ENCODE measurements around the gene ANKRD13A. TPM values are rescaled to one million over a fixed set of nuclear protein-coding genes. Genes with fewer than 3 reads are reported as not detected.

The ANKRD13A gene
- total RNA-seq (48.6 TPM), polyA plus RNA-seq (ENCODE audit: insufficient read depth in 1 of 8, insufficient read length in 8 of 8, low replicate concordance in 1 of 8) (10 to 100 TPM; 34.5 to 56.2 (median 39.9) TPM)
- long read RNA-seq, donor 1, full-length matches to known transcripts = 1 of 18 reads
- long read RNA-seq, donor 1, partial matches to known transcripts = 17 of 18 reads
- long read RNA-seq, donor 1, other reads (novel, unspliced or antisense) = 0 of 18 reads
- long read RNA-seq, donor 2 = 0 reads
- long read RNA-seq, donor 3, full-length matches to known transcripts = 3 of 10 reads
- long read RNA-seq, donor 3, partial matches to known transcripts = 7 of 10 reads
- long read RNA-seq, donor 3, other reads (novel, unspliced or antisense) = 0 of 10 reads
- long read RNA-seq, donor 4, full-length matches to known transcripts = 3 of 3 reads
- long read RNA-seq, donor 4, partial matches to known transcripts = 0 of 3 reads
- long read RNA-seq, donor 4, other reads (novel, unspliced or antisense) = 0 of 3 reads
- long read RNA-seq, donor 5, full-length matches to known transcripts = 6 of 12 reads
- long read RNA-seq, donor 5, partial matches to known transcripts = 6 of 12 reads
- long read RNA-seq, donor 5, other reads (novel, unspliced or antisense) = 0 of 12 reads
- long read RNA-seq, donor 6, full-length matches to known transcripts = 8 of 8 reads
- long read RNA-seq, donor 6, partial matches to known transcripts = 0 of 8 reads
- long read RNA-seq, donor 6, other reads (novel, unspliced or antisense) = 0 of 8 reads
- long read RNA-seq, donor 7, full-length matches to known transcripts = 3 of 3 reads
- long read RNA-seq, donor 7, partial matches to known transcripts = 0 of 3 reads
- long read RNA-seq, donor 7, other reads (novel, unspliced or antisense) = 0 of 3 reads
- long read RNA-seq, donor 8, full-length matches to known transcripts = 7 of 31 reads
- long read RNA-seq, donor 8, partial matches to known transcripts = 24 of 31 reads
- long read RNA-seq, donor 8, other reads (novel, unspliced or antisense) = 0 of 31 reads
- long read RNA-seq, donor 9, full-length matches to known transcripts = 4 of 18 reads
- long read RNA-seq, donor 9, partial matches to known transcripts = 0 of 18 reads
- long read RNA-seq, donor 9, other reads (novel, unspliced or antisense) = 14 of 18 reads
- long read RNA-seq, donor 10, full-length matches to known transcripts = 8 of 34 reads
- long read RNA-seq, donor 10, partial matches to known transcripts = 15 of 34 reads
- long read RNA-seq, donor 10, other reads (novel, unspliced or antisense) = 11 of 34 reads
- long read RNA-seq, donor 11, full-length matches to known transcripts = 6 of 29 reads
- long read RNA-seq, donor 11, partial matches to known transcripts = 0 of 29 reads
- long read RNA-seq, donor 11, other reads (novel, unspliced or antisense) = 23 of 29 reads

DNA sequence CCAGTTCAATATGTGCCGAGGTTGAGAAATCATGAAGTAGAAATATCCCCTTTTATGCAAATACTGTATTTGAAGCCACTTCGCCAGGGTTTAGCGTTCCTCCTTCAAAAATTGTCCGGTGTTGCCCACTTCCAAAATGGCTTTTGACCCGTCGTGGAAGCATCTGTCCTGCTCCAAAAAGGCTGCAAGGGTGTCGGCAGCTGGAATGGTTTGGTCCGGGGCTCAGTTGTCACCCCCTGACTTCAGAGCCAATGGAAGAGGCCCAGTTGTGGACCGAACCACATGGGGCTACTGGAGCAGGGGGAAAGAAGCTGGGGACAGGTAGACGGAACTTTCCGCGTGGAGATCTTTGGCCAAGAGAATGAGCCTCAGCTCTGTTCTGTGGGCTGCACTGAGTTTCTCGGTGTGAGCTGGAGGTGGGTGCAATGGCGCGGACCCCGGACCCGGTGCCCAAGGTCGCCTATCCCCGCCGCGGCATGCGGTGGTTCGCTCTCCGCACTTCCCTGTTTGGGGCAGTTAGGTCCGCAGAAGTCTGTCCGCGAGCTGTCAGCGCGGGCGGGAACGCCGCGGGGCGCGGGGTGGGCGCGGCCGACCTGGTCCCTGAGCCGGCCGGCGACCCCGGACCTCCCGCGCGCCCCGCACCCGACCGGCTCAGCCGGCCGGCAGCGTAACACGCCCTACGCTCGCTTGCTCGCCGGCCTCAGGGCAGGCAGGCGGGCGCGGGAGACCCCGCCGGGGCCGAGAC is at the start of gene ANKRD13A:
Gene ANKRD13A, plus strand, starts transcription at position 527 of the 745 bp plus-strand sequence. CDS start 259 bp downstream, outside the sequence.
- H3K4me1 ChIP-seq (ENCODE audit: control insufficient read depth, insufficient read depth, low read length) = peaks cover 25% of the 10 kb centered on the region
- peak within 1 kb of the TSS; percentile 70 for H3K27ac ChIP-seq (ENCODE audit: low read length)
- peaks cover 11% of the 10 kb centered on the region for H3K36me3 ChIP-seq (ENCODE audit: control insufficient read depth, insufficient read depth, low read length)
- under 1% methylated on average over 60 of the region's 62 CpGs for WGBS (ENCODE audit: insufficient coverage)
- peak within 1 kb of the TSS; percentile 70 for H3K4me3 ChIP-seq (ENCODE audit: low read length)
- no peaks in the 10 kb centered on the region for H3K9me3 ChIP-seq (replicated peaks; ENCODE audit: control insufficient read depth, low read depth, low read length)
- DNase-seq = peak; percentile 98
- H3K27me3 ChIP-seq (ENCODE audit: control insufficient read depth, insufficient read depth, low read length) = no peaks in the 10 kb centered on the region

DNA sequence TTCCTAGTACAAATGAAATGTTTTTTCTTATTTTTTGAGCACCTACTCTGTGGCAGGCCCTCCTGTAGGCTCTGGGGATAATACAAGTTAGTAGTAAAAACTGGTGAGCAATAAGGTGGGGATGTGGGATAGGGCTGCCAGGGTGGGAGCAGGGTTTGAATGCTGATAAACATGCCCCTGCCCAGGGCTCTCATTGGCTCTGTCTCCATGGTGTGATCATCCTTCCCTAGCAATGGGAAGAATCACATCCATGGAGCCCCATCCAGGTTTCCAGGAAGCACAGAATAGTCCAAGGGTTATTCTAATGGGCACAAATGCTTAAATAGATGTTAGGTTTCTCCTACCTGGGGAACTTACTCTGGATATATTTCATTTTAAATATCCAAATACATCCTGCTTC is 48.6 kb upstream of the ANKRD13A start:
- no peaks in the 10 kb centered on the region for H3K27me3 ChIP-seq (ENCODE audit: control insufficient read depth, insufficient read depth, low read length)
- peaks cover 45% of the 10 kb centered on the region for H3K36me3 ChIP-seq (ENCODE audit: control insufficient read depth, insufficient read depth, low read length)
- no peak overlapping the region for H3K4me3 ChIP-seq (ENCODE audit: low read length)
- DNase-seq = no peak
- no peaks in the 10 kb centered on the region for H3K9me3 ChIP-seq (replicated peaks; ENCODE audit: control insufficient read depth, low read depth, low read length)
- peaks cover 48% of the 10 kb centered on the region for H3K4me1 ChIP-seq (ENCODE audit: control insufficient read depth, insufficient read depth, low read length)
- H3K27ac ChIP-seq (ENCODE audit: low read length) = no peak overlapping the region

DNA sequence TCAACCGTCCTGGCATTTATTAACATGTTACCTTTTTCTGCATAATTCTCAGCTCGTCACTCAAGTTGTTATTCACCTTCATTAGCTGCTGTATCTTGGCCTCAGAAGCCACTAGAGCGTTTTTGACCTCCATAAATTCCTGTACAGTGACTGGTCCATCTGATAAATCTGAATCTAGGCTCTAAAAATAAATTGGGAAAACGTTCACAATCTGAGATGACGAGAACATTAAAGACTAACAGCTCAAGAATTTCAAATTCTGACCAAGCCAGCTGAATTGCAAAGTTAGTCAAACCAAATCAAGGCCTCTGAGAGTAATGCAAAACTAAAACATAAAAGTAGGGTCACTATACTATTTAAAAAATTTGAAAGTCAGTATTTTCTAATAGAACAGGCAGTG is 48.1 kb upstream of the ANKRD13A start:
- H3K27me3 ChIP-seq (ENCODE audit: control insufficient read depth, insufficient read depth, low read length) = no peaks in the 10 kb centered on the region
- no peak for DNase-seq
- peak overlapping the region; percentile 57 for H3K27ac ChIP-seq (ENCODE audit: low read length)
- H3K4me1 ChIP-seq (ENCODE audit: control insufficient read depth, insufficient read depth, low read length) = peaks cover 44% of the 10 kb centered on the region
- peaks cover 48% of the 10 kb centered on the region for H3K36me3 ChIP-seq (ENCODE audit: control insufficient read depth, insufficient read depth, low read length)
- no peak overlapping the region for H3K4me3 ChIP-seq (ENCODE audit: low read length)
- no peaks in the 10 kb centered on the region for H3K9me3 ChIP-seq (replicated peaks; ENCODE audit: control insufficient read depth, low read depth, low read length)
- 100% methylated on average over 1 of the region's 5 CpGs for WGBS (ENCODE audit: insufficient coverage)

DNA sequence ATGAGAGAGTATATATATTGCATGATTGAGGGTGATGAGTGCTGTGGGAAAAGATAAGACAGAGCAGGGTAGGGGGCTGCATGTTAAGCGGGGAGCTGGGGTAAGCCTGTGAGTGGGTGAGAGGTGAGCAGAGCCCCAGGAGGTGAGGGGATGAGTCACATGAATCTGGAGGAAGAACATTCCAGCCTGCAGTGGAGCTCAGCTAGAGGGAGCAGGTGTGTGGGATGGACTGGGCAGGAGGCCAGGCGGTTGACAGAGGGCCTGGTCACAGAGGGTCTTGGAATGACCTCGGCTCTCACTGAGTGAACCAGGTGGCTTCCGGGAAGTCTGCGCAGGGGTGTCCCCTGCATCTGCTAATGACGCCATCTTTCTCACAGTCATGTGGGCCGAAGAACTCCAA is 47.5 kb upstream of the ANKRD13A start:
- DNase-seq = peak; percentile 76
- WGBS (ENCODE audit: insufficient coverage) = 25% methylated on average over 5 of the region's 7 CpGs
- peaks cover 50% of the 10 kb centered on the region for H3K36me3 ChIP-seq (ENCODE audit: control insufficient read depth, insufficient read depth, low read length)

DNA sequence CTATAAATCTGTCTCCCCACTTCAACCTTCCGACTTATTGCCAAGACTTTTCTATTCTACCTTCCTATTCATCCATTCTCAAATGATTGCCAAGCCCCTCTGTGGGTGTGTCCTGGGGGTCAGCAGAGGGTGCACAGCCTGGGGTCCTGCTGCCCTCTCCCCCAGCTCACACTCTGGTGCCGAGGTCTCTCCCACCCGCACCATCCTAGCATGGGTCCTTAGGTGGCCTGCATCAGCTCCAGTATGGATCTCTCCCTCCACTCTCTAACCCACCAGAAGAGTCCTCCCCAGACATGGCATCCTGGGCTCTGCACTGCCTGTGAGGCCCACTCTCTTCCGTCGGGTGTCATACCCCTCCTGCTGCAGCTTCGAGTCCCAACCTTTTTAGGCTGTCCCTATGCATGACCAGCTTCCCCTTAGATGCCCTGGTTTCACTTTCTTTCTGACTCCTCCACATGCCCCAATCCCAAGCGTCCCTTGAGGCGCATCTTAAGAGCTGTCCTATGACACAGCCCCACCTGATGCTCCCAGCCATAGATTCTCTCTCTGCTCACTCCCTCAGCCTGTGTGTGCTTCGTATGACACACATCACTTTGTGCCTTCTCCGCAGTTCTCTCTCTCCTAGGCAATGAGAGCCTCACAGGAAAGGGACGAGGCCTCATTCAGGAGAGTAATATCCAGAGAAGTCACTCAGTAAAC is 46.9 kb upstream of the ANKRD13A start:
- 81% methylated on average over 9 of the region's 11 CpGs for WGBS (ENCODE audit: insufficient coverage)
- Histone ChIP-seq H3K9me3 (replicated peaks; ENCODE audit: control insufficient read depth, low read depth, low read length) (no peaks in the 10 kb centered on the region), H3K4me3 (ENCODE audit: low read length) (no peak overlapping the region), H3K36me3 (ENCODE audit: control insufficient read depth, insufficient read depth, low read length) (peaks cover 49% of the 10 kb centered on the region), H3K27me3 (ENCODE audit: control insufficient read depth, insufficient read depth, low read length) (no peaks in the 10 kb centered on the region), H3K4me1 (ENCODE audit: control insufficient read depth, insufficient read depth, low read length) (peaks cover 35% of the 10 kb centered on the region), H3K27ac (ENCODE audit: low read length) (peak overlapping the region; percentile 31)
- peak; percentile 48 for DNase-seq

More for the DNA sequence above, 47.5 kb upstream of the ANKRD13A start:
- peaks cover 41% of the 10 kb centered on the region for H3K4me1 ChIP-seq (ENCODE audit: control insufficient read depth, insufficient read depth, low read length)
- no peaks in the 10 kb centered on the region for H3K9me3 ChIP-seq (replicated peaks; ENCODE audit: control insufficient read depth, low read depth, low read length)
- no peaks in the 10 kb centered on the region for H3K27me3 ChIP-seq (ENCODE audit: control insufficient read depth, insufficient read depth, low read length)
- H3K4me3 ChIP-seq (ENCODE audit: low read length) = no peak overlapping the region
- peak overlapping the region; percentile 57 for H3K27ac ChIP-seq (ENCODE audit: low read length)

DNA sequence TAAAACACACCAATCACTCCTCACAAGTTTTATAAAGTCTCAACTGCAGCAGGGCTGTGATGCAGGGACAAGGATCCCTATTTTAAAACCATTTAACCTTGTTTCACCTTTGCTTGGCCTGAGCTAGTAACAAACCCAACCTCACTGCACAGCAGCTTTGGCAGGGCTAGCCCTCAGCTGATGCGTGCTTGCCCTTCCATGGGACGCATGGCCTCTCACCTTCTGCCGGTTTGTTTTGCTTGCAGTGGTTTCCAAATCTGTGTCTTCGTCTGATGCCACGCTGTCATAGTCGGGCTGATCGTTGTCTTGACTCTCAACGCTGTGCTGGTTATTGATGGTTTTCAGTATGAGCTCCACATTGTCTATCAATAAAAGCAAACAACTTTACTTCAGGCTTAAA is 46.4 kb upstream of the ANKRD13A start:
- DNase-seq = no peak
- no peak overlapping the region for H3K27ac ChIP-seq (ENCODE audit: low read length)
- WGBS (ENCODE audit: insufficient coverage) = 100% methylated on average over 3 of the region's 8 CpGs
- no peaks in the 10 kb centered on the region for H3K27me3 ChIP-seq (ENCODE audit: control insufficient read depth, insufficient read depth, low read length)
- H3K36me3 ChIP-seq (ENCODE audit: control insufficient read depth, insufficient read depth, low read length) = peaks cover 49% of the 10 kb centered on the region
- no peaks in the 10 kb centered on the region for H3K9me3 ChIP-seq (replicated peaks; ENCODE audit: control insufficient read depth, low read depth, low read length)
- H3K4me1 ChIP-seq (ENCODE audit: control insufficient read depth, insufficient read depth, low read length) = peaks cover 31% of the 10 kb centered on the region
- no peak overlapping the region for H3K4me3 ChIP-seq (ENCODE audit: low read length)

DNA sequence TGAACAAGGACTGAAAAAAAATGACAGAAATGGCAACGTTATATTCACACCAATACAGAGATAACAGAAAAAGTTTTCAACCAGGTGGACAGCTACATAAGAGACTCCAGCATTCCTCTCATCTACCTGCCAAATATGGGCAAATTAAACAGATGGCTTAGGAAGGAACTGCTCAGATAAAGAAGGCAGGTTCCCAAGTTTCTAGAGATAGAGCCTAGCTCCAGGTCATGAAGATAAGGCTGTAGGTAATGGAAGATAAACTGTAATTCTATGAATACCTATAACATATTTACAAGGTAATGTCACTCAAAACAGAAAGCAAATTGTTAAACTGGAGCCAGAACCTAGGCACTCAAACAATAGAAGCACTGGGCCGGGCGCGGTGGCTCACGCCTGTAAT is 45.6 kb upstream of the ANKRD13A start:
- H3K36me3 ChIP-seq (ENCODE audit: control insufficient read depth, insufficient read depth, low read length) = peaks cover 46% of the 10 kb centered on the region
- WGBS (ENCODE audit: insufficient coverage) = 100% methylated on average over 4 of the region's 5 CpGs
- DNase-seq = no peak
- no peak overlapping the region for H3K4me3 ChIP-seq (ENCODE audit: low read length)
- no peak overlapping the region for H3K27ac ChIP-seq (ENCODE audit: low read length)
- peaks cover 28% of the 10 kb centered on the region for H3K4me1 ChIP-seq (ENCODE audit: control insufficient read depth, insufficient read depth, low read length)
- no peaks in the 10 kb centered on the region for H3K27me3 ChIP-seq (ENCODE audit: control insufficient read depth, insufficient read depth, low read length)
- no peaks in the 10 kb centered on the region for H3K9me3 ChIP-seq (replicated peaks; ENCODE audit: control insufficient read depth, low read depth, low read length)

DNA sequence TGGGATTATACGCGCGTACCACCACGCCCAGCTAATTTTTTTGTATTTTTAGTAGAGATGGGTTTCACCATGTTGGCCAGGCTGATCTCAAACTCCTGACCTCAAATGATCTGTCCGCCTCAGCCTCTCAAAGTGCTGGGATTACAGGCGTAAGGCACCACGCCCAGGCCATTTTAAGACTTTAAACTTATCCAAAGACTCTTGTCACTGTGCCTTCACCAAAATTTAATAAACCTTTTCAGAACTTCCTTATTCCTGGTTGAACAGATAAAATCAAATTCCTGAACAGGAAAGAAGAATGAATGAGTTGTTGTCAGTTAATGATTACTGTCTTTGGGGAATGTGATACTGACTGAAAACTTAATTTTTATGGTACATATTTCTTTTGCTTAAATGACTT is 40.9 kb upstream of the ANKRD13A start:
- no peak overlapping the region for H3K4me3 ChIP-seq (ENCODE audit: low read length)
- no CpG with 5 or more reads among the region's 7 CpGs for WGBS (ENCODE audit: insufficient coverage)
- H3K9me3 ChIP-seq (replicated peaks; ENCODE audit: control insufficient read depth, low read depth, low read length) = no peaks in the 10 kb centered on the region
- no peaks in the 10 kb centered on the region for H3K4me1 ChIP-seq (ENCODE audit: control insufficient read depth, insufficient read depth, low read length)
- peaks cover 43% of the 10 kb centered on the region for H3K36me3 ChIP-seq (ENCODE audit: control insufficient read depth, insufficient read depth, low read length)
- no peaks in the 10 kb centered on the region for H3K27me3 ChIP-seq (ENCODE audit: control insufficient read depth, insufficient read depth, low read length)
- no peak for DNase-seq
- H3K27ac ChIP-seq (ENCODE audit: low read length) = no peak overlapping the region
